ENCODE measurements around the gene GPR15LG.

DNA sequence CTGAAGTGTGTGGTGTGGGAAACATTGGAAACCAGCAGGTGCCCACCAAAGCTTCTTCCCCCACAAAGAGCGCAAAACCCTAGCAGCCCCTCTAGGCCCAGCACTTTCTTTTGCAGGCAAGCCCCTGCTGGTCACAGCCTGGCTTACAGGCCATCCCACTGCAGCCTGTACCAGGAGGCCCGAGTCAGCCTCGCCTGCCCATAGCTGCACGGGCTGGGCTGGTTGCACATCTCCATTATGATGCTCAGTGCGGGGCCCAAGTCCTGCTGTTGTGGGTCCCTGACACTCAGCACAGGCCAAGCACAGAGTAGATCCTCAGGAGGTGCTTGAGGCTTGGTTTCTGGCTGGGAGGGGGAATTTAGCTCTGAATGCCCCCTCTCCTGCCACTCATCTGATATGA lies 28.7 kb downstream of the GPR15LG start:
- TF ChIP-seq FOXM1 (IDR thresholded peaks at IDR 0.05; ENCODE audit: borderline replicate concordance) = no peak
- TF ChIP-seq CTBP1 (IDR thresholded peaks at IDR 0.05; ENCODE audit: borderline replicate concordance) = no peak
- TF ChIP-seq BHLHE40 (IDR thresholded peaks at IDR 0.05; ENCODE audit: borderline replicate concordance) = no peak
- TF ChIP-seq TARDBP (IDR thresholded peaks at IDR 0.05) = no peak
- TF ChIP-seq SUZ12 (IDR thresholded peaks at IDR 0.05) = no peak
- no peak for TF ChIP-seq ZNF384 (IDR thresholded peaks at IDR 0.05)
- no peak for TF ChIP-seq NFRKB (IDR thresholded peaks at IDR 0.05)
- TF ChIP-seq SP1 (IDR thresholded peaks at IDR 0.05) = no peak
- no peak for TF ChIP-seq PKNOX1 (IDR thresholded peaks at IDR 0.05)
- no peak for TF ChIP-seq FOXA1 (IDR thresholded peaks at IDR 0.05)
